Stimulated activated effector memory CD8-positive, alpha-beta T cell treated with anti-CD3 and anti-CD28 coated beads, Interleukin-12 subunit alpha, Interleukin-12 subunit beta, amount 100 ng/mL, for 72 hours (primary cell): ENCODE data around the gene FOXO6.
A peak's percentile ranks its signal among the peaks of the same experiment; 100 is the strongest.

Experiments
- ATAC-seq: fragments of 150-1000 bp; cut with Tn5 transposase; 2 replicates; pipeline ENCODE4 v1.10.0; 2021
- DNase-seq, 2 donors: peaks; one replicate each; pipeline ENCODE4 v3.0.0; 2021 to 2022; ENCODE audit warnings: low spot score in 2 of 2
- H3K27ac Mint-ChIP-seq: one replicate; pipeline ENCODE4 v1.8.0; 2022; ENCODE audit warnings: mild to moderate bottlenecking, mixed read lengths
- H3K36me3 Mint-ChIP-seq: one replicate; pipeline ENCODE4 v1.8.0; 2022; ENCODE audit warnings: mild to moderate bottlenecking, mixed read lengths
- H3K4me1 Mint-ChIP-seq: one replicate; pipeline ENCODE4 v1.8.0; 2022; ENCODE audit warnings: mixed read lengths
- H3K4me3 Mint-ChIP-seq: one replicate; pipeline ENCODE4 v1.8.0; 2022; ENCODE audit warnings: mild to moderate bottlenecking, mixed read lengths
- H3K9me3 Mint-ChIP-seq: one replicate; pipeline ENCODE4 v1.8.0; 2022; ENCODE audit warnings: mixed read lengths

Gene FOXO6

GRCh38 chr1:41411229-41411628 is 50.0 kb downstream of the FOXO6 start:
- ATAC-seq: no peak
- DNase-seq: no peak
- Mint-ChIP-seq H3K27ac (no peak overlapping the region), H3K4me1 (peaks cover 7% of the 10 kb centered on the region), H3K36me3 (no peaks in the 10 kb centered on the region), H3K9me3 (no peaks in the 10 kb centered on the region), H3K4me3 (no peak overlapping the region)

GRCh38 chr1:41412748-41413147 is 51.5 kb downstream of the FOXO6 start:
- no peak overlapping the region for H3K4me3 Mint-ChIP-seq
- no peak for DNase-seq
- no peaks in the 10 kb centered on the region for H3K36me3 Mint-ChIP-seq
- no peak for ATAC-seq
- no peaks in the 10 kb centered on the region for H3K9me3 Mint-ChIP-seq
- H3K27ac Mint-ChIP-seq: no peak overlapping the region
- H3K4me1 Mint-ChIP-seq: peaks cover 7% of the 10 kb centered on the region

- DNase-seq: no peak
- ATAC-seq: no peak
- H3K9me3 Mint-ChIP-seq: no peaks in the 10 kb centered on the region
- peaks cover 1% of the 10 kb centered on the region for H3K4me1 Mint-ChIP-seq
- no peak overlapping the region for H3K4me3 Mint-ChIP-seq
- H3K36me3 Mint-ChIP-seq: no peaks in the 10 kb centered on the region
- H3K27ac Mint-ChIP-seq: no peak overlapping the region
Observed at GRCh38 chr1:41413748-41414281, 52.6 kb downstream of the FOXO6 start.

- H3K27ac Mint-ChIP-seq: no peak overlapping the region
- no peaks in the 10 kb centered on the region for H3K36me3 Mint-ChIP-seq
- no peak overlapping the region for H3K4me3 Mint-ChIP-seq
- ATAC-seq: no peak
- H3K4me1 Mint-ChIP-seq: no peaks in the 10 kb centered on the region
- no peaks in the 10 kb centered on the region for H3K9me3 Mint-ChIP-seq
- no peak for DNase-seq
Observed at GRCh38 chr1:41414296-41414695, 53.1 kb downstream of the FOXO6 start.

- no peaks in the 10 kb centered on the region for H3K4me1 Mint-ChIP-seq
- H3K27ac Mint-ChIP-seq: no peak overlapping the region
- no peaks in the 10 kb centered on the region for H3K36me3 Mint-ChIP-seq
- no peak overlapping the region for H3K4me3 Mint-ChIP-seq
- DNase-seq (no peak), ATAC-seq (no peak)
- no peaks in the 10 kb centered on the region for H3K9me3 Mint-ChIP-seq
Observed at GRCh38 chr1:41414716-41415306, 53.6 kb downstream of the FOXO6 start.

GRCh38 chr1:41416081-41416480 is 54.8 kb downstream of the FOXO6 start:
- no peaks in the 10 kb centered on the region for H3K9me3 Mint-ChIP-seq

GRCh38 chr1:41416552-41417334 is 55.5 kb downstream of the FOXO6 start:
- H3K36me3 Mint-ChIP-seq: no peaks in the 10 kb centered on the region
- ATAC-seq (peak; percentile 61), DNase-seq (peak; percentile 58 to 79)
- H3K9me3 Mint-ChIP-seq: no peaks in the 10 kb centered on the region
- H3K4me3 Mint-ChIP-seq: no peak overlapping the region
- H3K27ac Mint-ChIP-seq: no peak overlapping the region
- no peaks in the 10 kb centered on the region for H3K4me1 Mint-ChIP-seq

More at GRCh38 chr1:41416081-41416480, 54.8 kb downstream of the FOXO6 start:
- DNase-seq (no peak), ATAC-seq (no peak)
- Mint-ChIP-seq H3K4me1 (no peaks in the 10 kb centered on the region), H3K27ac (no peak overlapping the region), H3K36me3 (no peaks in the 10 kb centered on the region), H3K4me3 (no peak overlapping the region)

GRCh38 chr1:41417335-41417682 is 56.1 kb downstream of the FOXO6 start:
- DNase-seq: no peak
- Mint-ChIP-seq H3K4me3 (no peak overlapping the region), H3K27ac (no peak overlapping the region), H3K4me1 (no peaks in the 10 kb centered on the region), H3K9me3 (no peaks in the 10 kb centered on the region), H3K36me3 (no peaks in the 10 kb centered on the region)
- ATAC-seq: no peak

GRCh38 chr1:41417746-41418145 is 56.5 kb downstream of the FOXO6 start:
- H3K9me3 Mint-ChIP-seq: no peaks in the 10 kb centered on the region
- ATAC-seq: no peak
- H3K4me1 Mint-ChIP-seq: no peaks in the 10 kb centered on the region
- H3K4me3 Mint-ChIP-seq: no peak overlapping the region
- H3K36me3 Mint-ChIP-seq: no peaks in the 10 kb centered on the region
- H3K27ac Mint-ChIP-seq: no peak overlapping the region
- no peak for DNase-seq

- Mint-ChIP-seq H3K9me3 (no peaks in the 10 kb centered on the region), H3K36me3 (no peaks in the 10 kb centered on the region), H3K4me1 (no peaks in the 10 kb centered on the region), H3K27ac (no peak overlapping the region), H3K4me3 (no peak overlapping the region)
- DNase-seq (no peak), ATAC-seq (no peak)
Observed at GRCh38 chr1:41418857-41419583, 57.8 kb downstream of the FOXO6 start.

- Mint-ChIP-seq H3K4me3 (no peak overlapping the region), H3K27ac (no peak overlapping the region), H3K36me3 (no peaks in the 10 kb centered on the region), H3K4me1 (no peaks in the 10 kb centered on the region), H3K9me3 (no peaks in the 10 kb centered on the region)
- no peak for ATAC-seq
- DNase-seq: no peak
Observed at GRCh38 chr1:41419584-41420295, 58.5 kb downstream of the FOXO6 start.

- ATAC-seq (no peak), DNase-seq (no peak)
- Mint-ChIP-seq H3K4me1 (no peaks in the 10 kb centered on the region), H3K9me3 (no peaks in the 10 kb centered on the region), H3K4me3 (no peak overlapping the region), H3K27ac (no peak overlapping the region), H3K36me3 (no peaks in the 10 kb centered on the region)
Observed at GRCh38 chr1:41420351-41420750, 59.1 kb downstream of the FOXO6 start.

- DNase-seq (no peak), ATAC-seq (no peak)
- H3K4me1 Mint-ChIP-seq: no peaks in the 10 kb centered on the region
- no peaks in the 10 kb centered on the region for H3K9me3 Mint-ChIP-seq
- no peak overlapping the region for H3K4me3 Mint-ChIP-seq
- no peak overlapping the region for H3K27ac Mint-ChIP-seq
- no peaks in the 10 kb centered on the region for H3K36me3 Mint-ChIP-seq
Observed at GRCh38 chr1:41420860-41421259, 59.6 kb downstream of the FOXO6 start.

GRCh38 chr1:41422306-41422705 is 61.1 kb downstream of the FOXO6 start:
- Mint-ChIP-seq H3K27ac (no peak overlapping the region), H3K36me3 (no peaks in the 10 kb centered on the region), H3K4me3 (no peak overlapping the region), H3K9me3 (no peaks in the 10 kb centered on the region), H3K4me1 (no peaks in the 10 kb centered on the region)
- ATAC-seq (no peak), DNase-seq (no peak)

GRCh38 chr1:41423511-41424191 is 62.4 kb downstream of the FOXO6 start:
- Mint-ChIP-seq H3K27ac (no peak overlapping the region), H3K9me3 (no peaks in the 10 kb centered on the region), H3K4me3 (no peak overlapping the region), H3K36me3 (no peaks in the 10 kb centered on the region), H3K4me1 (no peaks in the 10 kb centered on the region)
- DNase-seq: no peak
- no peak for ATAC-seq
